ENCODE data around the gene BCAR1.
"Not testable (repeated sequence)": the region's sequence is repeated elsewhere in the genome, so short reads cannot be mapped to it uniquely, and the experiment has no call there.

BCAR1 gene

GRCh38 chr16:75271441-75272096 lies 20.1 kb upstream of the BCAR1 start:
- DNase-seq (ENCODE audit: low read depth, low spot score): no peak

- DNase-seq (ENCODE audit: low read depth, low spot score): not testable (repeated sequence)
These were observed 17.9 kb upstream of the BCAR1 start for GRCh38 chr16:75269358-75269757.

- no peak for DNase-seq (ENCODE audit: low read depth, low spot score)
These were observed 16.3 kb upstream of the BCAR1 start for GRCh38 chr16:75267631-75268264.

- DNase-seq (ENCODE audit: low read depth, low spot score): no peak
These were observed 15.6 kb upstream of the BCAR1 start for GRCh38 chr16:75266738-75267630.

DNA sequence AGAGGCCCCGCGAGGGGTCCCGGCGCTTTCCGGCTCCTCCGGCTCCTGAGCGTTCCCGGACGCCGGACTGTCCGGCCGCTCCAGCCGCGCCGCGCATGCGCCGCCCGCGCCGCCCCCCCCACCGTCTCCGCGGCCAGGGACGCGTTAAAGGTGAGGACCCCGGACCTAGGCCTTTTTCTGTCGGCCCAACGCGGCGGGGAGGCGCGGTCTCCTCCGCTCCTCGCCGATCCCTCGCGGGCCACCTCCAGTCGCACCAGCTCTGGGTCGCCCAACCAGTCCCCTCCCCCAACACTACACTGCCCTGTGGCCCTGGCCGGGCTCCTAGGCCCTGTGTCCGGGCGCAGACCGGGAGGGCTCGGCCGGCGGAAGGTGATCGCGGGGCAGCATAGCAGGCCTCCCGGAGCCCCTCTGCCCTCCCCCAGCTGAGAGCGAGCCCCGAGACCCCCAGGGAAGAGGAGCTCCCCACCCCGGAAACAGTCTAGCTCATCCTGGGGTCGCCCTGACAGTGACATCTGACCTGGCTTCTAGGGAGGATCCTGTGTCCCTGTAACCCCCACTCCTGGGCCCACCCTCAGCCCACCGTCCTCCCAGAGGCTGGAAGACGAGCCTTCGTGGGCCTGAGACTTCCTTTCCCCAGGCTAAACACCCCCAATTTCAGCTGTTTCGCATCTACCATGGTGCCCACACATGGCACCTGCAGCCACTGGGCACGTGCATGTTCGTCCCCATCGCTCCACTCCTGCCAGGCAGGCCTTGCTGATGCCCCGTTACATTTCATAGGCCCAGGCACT lies 14.7 kb upstream of the BCAR1 start:
- DNase-seq (ENCODE audit: low read depth, low spot score): no peak

DNA sequence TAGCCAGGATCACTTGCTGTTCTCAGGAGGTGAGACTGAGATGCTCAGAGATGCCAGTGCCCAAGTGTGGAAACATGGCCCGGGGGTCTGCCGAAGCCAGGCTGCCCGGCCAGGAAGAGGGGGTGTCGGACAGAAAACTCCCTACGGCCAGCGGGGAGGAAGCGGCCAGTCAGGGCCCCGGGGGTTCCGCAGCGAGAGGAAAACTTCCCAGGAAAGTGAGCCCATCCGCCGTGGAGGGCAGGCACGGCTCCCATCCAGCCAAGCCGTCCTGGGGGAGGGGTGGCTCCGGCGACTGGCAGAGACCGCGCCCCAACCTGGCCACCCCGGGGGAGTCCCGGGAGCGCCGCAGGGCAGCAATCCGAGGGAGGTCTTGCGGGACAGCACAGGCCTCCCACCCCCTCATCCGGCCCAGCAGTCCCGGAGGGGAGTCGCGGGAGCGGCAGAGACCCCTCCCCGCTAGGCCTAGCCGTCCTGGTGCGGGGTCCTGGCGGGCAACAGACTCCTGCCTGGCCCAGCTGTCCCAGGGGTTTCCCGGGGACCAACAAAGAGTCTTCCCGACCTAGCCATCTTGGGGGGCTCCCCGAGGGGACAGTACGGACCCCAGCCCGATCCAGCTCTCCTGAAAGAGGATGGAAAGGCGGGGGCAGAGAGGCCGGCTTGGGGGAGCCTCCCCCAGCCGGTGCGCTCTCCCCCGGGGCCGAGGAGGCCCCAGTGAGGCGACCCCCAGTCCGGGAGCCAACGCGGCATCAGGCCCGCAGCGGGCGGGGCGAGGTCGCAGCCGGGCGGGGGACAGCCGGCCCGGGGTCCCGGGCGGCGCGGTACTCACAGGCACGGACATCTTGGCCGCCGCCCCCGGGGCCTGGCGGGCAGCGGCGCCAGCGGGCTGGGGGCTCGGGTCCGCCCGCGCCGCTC lies 13.8 kb upstream of the BCAR1 start:
- no peak for DNase-seq (ENCODE audit: low read depth, low spot score)

DNA sequence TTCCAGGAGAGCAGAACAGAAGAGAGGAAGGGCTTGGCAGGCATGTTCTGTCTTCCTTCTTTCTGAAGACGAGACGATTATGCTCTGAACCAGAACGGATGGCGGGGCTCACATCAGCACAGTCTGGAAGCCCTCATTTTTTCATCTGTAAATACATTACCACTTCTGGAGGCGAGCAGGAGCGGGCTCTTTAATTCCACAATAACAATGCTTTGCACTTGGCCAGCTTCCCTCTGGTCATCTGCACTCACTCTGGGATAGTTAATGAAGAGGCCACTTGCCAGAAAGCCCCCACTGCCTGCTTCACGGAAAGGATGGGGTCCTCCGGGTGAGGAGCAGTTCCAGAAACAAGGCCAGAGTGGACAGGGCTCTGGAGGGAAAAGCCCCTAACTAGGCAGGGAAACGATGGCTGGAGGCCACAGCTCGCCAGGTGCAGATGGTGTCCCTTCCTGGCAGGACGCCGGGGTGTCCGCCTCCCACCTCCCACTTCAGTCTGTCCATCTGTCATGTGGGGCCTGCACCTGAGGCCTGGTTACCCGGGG lies 13.1 kb upstream of the BCAR1 start:
- no peak for DNase-seq (ENCODE audit: low read depth, low spot score)

- DNase-seq (ENCODE audit: low read depth, low spot score): no peak
These were observed 12.6 kb upstream of the BCAR1 start for GRCh38 chr16:75263963-75264445.

- DNase-seq (ENCODE audit: low read depth, low spot score): no peak
These were observed 12.0 kb upstream of the BCAR1 start for GRCh38 chr16:75263291-75263962.

DNA sequence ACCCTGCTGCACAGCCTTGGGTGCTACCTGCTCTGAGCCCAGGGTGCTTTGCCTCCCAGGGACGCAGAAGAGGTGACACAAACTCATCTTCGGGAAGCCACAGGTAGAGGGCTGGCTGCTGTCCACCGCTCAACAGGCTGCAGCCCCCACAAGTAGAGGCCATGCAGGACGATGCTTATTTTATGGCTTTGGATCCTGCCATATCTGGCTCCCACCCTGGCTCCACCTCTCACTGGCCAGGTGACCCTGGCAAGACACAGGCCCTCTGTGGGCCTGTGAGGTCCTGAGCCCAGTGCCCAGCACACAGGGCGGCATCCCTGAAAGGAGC lies 11.3 kb upstream of the BCAR1 start:
- no peak for DNase-seq (ENCODE audit: low read depth, low spot score)

GRCh38 chr16:75262104-75262799 lies 10.8 kb upstream of the BCAR1 start:
- DNase-seq (ENCODE audit: low read depth, low spot score): no peak

GRCh38 chr16:75261590-75262078 lies 10.2 kb upstream of the BCAR1 start:
- no peak for DNase-seq (ENCODE audit: low read depth, low spot score)

- DNase-seq (ENCODE audit: low read depth, low spot score): no peak
These were observed 9.6 kb upstream of the BCAR1 start for GRCh38 chr16:75260851-75261589.

- DNase-seq (ENCODE audit: low read depth, low spot score): no peak
These were observed 7.3 kb upstream of the BCAR1 start for GRCh38 chr16:75258807-75259141.

- DNase-seq (ENCODE audit: low read depth, low spot score): no peak
These were observed 6.7 kb upstream of the BCAR1 start for GRCh38 chr16:75257886-75258806.

- no peak for DNase-seq (ENCODE audit: low read depth, low spot score)
These were observed 5.4 kb upstream of the BCAR1 start for GRCh38 chr16:75256696-75257343.

- no peak for DNase-seq (ENCODE audit: low read depth, low spot score)
These were observed 4.7 kb upstream of the BCAR1 start for GRCh38 chr16:75256059-75256571.
